GM12891 (cell line): ENCODE results near the gene AHCYL2.

Source experiments
- POLR2A ChIP-seq: IDR thresholded peaks from 2 replicates; pipeline ENCODE4 v1.6.1; 2011; ENCODE audit warnings: low read depth, low read length, control low read depth
- POLR2AphosphoS5 ChIP-seq: IDR thresholded peaks from 2 replicates; pipeline ENCODE4 v1.6.1; 2011; ENCODE audit warnings: low read depth, low read length, control low read depth
- POU2F2 ChIP-seq: IDR thresholded peaks from 2 replicates; pipeline ENCODE4 v1.6.1; 2011; ENCODE audit warnings: low read depth, mild to moderate bottlenecking, control low read depth, low read length, moderate library complexity

- TF ChIP-seq POLR2A (no peak), POLR2AphosphoS5 (no peak), POU2F2 (no peak)
These were observed 150.5 kb downstream of the AHCYL2 start for GRCh38 chr7:129375141-129375938.
